HG03025 (cell line): Measurements from ENCODE around the gene NHLH2.

ENCODE experiments used
- ATAC-seq: cut with Tn5 transposase; IDR thresholded peaks from one replicate; pipeline ENCODE4 v1.9.1; 2021; ENCODE audit warnings: mild to moderate bottlenecking, moderate library complexity; ENCODE audit not compliant: unreplicated experiment, low FRiP score

NHLH2 gene

GRCh38 chr1:115840605-115841460, at the start of gene NHLH2:
Gene NHLH2, minus strand, starts transcription at chr1:115841126. Its CDS starts 2,754 bp downstream, at chr1:115838372.
- no peak for ATAC-seq

GRCh38 chr1:115890580-115890979, 49.7 kb upstream of the NHLH2 start:
- no peak for ATAC-seq

GRCh38 chr1:115888976-115889375, 48.0 kb upstream of the NHLH2 start:
- ATAC-seq = no peak

- no peak for ATAC-seq
Observed at GRCh38 chr1:115882913-115883902, 42.3 kb upstream of the NHLH2 start.

GRCh38 chr1:115880981-115881672, 40.2 kb upstream of the NHLH2 start:
- ATAC-seq = no peak

GRCh38 chr1:115879977-115880376, 39.1 kb upstream of the NHLH2 start:
- no peak for ATAC-seq

- ATAC-seq = no peak
Observed at GRCh38 chr1:115877511-115877910, 36.6 kb upstream of the NHLH2 start.

GRCh38 chr1:115874904-115875303, 34.0 kb upstream of the NHLH2 start:
- ATAC-seq = no peak

- no peak for ATAC-seq
Observed at GRCh38 chr1:115874497-115874896, 33.6 kb upstream of the NHLH2 start.

- no peak for ATAC-seq
Observed at GRCh38 chr1:115873184-115873583, 32.3 kb upstream of the NHLH2 start.

- no peak for ATAC-seq
Observed at GRCh38 chr1:115869064-115869463, 28.1 kb upstream of the NHLH2 start.

GRCh38 chr1:115867216-115867615, 26.3 kb upstream of the NHLH2 start:
- no peak for ATAC-seq

GRCh38 chr1:115865704-115866380, 24.9 kb upstream of the NHLH2 start:
- no peak for ATAC-seq

GRCh38 chr1:115862403-115862802, 21.5 kb upstream of the NHLH2 start:
- ATAC-seq = no peak

GRCh38 chr1:115854005-115854404, 13.1 kb upstream of the NHLH2 start:
- ATAC-seq = no peak

GRCh38 chr1:115850937-115851336, 10.0 kb upstream of the NHLH2 start:
- no peak for ATAC-seq

- no peak for ATAC-seq
Observed at GRCh38 chr1:115847787-115848186, 6.9 kb upstream of the NHLH2 start.

GRCh38 chr1:115842948-115843347, 2.0 kb upstream of the NHLH2 start:
- no peak for ATAC-seq

GRCh38 chr1:115839679-115840237, 1.2 kb downstream of the NHLH2 start:
- ATAC-seq = no peak
